Activated CD4-positive, alpha-beta T cell treated with anti-CD3 and anti-CD28 coated beads, Interleukin-2, amount 50 U/mL, for 16 hours (primary cell): Measurements from ENCODE around the gene SLC24A4.

Source experiments
- DNase-seq: peaks from one replicate; pipeline ENCODE4 v3.0.0-alpha.2; 2020

Gene SLC24A4

DNA sequence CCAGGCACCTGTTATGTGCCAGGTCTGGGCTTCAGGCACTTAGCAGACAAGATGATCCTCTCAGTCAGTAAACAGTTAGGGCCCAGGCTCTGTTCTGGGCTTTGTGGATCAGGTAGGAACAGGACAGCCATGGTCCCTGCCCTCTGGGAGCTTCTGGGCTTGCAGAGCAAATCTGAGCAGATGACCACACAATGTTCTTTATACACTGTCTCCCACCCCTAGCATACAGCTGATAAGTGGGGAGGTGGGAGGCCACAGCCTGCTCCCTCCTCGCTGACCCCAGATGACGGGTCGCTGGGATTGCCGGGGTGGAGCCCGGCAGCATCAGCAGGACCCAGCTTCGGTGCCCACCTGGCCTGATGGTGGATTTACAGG is 137.6 kb downstream of the SLC24A4 start:
- DNase-seq, result no peak

DNA sequence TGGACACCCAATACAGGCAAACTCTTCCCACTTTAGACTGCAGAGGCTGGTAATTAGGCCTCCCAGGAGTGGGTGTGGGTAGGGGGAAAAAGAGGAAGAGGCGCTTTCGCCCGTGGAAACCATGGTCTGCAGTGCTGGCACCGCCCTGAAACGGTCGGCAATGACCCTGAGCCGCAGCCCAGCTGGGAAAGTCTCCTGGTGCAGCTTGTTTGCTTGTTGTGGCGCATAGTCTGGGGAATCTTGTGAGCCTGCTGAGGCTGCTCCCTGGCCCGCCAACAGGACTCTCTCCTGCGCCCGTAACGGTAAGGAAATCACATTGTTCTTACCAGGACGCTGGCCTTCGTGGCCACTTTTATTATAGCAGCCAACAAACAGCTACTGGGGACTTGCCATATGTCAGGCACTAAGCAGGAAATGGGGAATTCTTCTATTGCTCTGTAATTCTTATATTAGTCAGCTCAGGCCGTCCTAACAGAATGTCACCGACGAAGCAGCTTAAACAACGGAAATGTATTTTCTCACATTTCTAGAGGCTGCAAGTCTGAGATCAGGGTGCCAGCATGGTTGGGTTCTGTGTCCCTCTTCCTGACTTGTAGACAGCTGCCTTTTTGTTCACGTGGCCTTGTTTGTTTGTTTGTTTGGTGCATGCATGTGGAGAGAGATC is 138.1 kb downstream of the SLC24A4 start:
- peak; percentile 64 for DNase-seq

DNA sequence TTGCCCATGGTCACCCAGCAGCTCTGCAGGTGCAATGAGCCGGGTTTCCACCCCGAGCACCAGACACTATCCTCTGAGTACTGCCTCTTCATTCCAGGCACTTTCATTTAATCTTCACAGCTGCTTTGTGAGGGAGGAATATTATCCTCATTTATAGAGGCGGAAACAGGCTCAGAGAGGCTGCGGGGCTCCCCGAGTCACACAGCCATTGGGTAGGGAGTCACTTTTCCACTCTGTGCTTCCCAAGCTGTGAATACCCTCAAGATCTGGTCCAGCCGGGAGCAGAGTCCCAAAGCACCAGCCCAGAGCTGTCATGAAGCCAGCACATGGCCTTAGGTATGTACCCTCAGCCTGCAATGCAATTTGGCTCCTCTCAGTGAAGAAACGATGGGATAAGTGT is 138.9 kb downstream of the SLC24A4 start:
- DNase-seq, result no peak

DNA sequence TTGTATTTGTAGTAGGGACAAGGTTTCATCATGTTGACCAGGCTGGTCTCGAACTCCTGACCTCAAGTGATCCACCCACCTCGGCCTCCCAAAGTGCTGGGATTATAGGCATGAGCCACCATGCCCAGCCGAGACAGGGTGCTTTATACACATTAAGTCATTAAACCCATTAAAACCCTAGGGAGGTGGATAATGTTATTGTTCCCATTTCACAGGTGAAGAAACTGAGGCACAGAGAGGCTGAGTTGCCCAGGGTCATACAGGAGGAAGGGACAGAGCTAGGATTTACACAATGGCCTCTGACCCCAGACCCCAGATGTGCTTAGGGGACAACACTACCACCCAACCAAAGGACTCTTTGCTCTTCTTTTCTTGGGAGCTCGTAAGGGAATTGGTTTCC is 139.6 kb downstream of the SLC24A4 start:
- DNase-seq, result no peak

DNA sequence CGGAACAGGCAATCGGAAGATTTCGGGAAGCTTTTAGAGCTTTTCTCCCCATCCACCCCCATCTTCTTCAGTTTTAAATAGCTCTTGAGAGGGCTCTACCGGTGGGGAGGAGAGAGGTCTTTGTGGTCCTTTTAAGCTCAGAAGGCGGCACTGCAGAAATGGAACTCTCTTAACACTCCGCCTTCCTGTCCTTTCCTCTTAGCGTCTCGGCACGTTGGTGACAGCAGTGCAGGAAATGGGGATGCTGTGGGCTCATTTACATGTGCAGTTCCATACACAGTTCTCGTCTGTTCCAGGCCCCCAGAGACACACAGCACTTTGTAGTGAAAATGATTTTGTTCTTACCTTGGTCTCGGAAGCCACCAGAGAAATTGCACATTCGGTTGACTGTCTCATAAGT is 140.2 kb downstream of the SLC24A4 start:
- DNase-seq, result no peak

DNA sequence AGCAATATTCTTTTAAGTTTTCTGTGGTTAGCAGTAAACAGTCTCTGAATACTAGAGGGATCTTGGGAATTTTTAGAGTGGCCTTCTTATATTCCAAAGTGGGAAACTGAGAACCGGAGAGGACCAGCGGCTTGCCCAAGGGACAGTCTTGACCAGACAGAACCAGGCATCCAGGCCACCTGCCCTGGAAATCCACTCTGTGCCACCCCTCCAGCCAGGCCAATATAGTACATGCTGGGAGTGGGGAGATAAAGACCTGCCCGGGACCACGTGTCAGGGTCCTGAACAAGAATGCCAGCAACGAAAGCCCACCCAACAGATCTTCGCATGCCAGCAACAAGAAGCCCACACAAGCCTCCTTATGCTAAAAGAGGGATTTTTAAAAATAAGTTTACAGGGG is 141.2 kb downstream of the SLC24A4 start:
- no peak for DNase-seq

DNA sequence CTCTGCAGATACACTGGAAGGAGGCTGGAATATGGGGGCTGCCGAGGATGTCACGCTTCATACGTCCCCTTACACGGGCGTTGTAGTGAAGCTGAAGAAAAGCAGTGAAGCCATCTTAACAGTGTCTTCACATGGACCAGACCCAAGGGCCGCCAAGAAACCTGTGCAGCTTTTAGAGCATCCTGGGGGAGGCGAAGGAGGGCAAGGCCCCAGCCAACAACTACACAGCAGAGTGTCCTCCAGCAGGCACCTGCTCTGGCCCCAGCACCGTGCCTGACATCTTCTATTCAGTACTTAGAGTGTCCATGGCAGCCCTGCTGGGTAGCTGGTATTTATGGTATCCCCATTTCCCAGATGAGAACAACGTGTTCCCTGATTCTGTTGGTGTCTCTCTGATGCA is 141.8 kb downstream of the SLC24A4 start:
- no peak for DNase-seq

DNA sequence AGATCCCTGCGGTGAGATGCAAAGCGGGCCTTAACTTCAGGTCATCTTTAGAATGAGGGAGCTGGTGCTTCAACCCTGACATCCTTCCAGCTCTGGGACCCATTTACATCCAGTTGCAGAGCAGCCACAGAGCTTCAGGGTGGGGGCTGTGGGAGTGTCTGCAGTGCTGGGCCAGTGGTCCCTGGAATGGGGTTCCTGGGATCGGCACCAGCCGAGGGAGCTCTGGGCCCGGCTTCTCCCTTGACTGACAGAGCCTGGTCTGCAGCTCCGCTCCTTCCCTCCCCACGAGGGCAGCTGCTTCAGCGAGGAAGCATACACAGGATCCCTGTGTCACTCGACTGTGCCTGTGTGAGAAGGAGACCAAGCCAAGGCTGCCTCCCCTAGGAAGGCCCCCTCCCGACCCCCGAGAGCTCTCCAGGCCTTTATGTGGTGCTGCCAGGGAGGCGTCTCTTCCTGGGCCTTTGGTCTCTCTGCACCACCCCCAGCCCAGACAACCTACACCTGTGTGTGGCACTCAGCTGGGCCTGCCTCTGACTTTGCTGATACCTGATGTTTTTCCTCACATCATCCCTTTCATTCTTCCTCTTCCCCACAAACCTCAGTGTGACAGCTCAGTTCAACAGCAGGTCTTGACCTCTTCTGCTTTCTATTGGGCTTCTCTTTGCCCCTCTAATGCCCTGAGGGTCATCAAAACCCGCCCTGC is 142.5 kb downstream of the SLC24A4 start:
- no peak for DNase-seq

DNA sequence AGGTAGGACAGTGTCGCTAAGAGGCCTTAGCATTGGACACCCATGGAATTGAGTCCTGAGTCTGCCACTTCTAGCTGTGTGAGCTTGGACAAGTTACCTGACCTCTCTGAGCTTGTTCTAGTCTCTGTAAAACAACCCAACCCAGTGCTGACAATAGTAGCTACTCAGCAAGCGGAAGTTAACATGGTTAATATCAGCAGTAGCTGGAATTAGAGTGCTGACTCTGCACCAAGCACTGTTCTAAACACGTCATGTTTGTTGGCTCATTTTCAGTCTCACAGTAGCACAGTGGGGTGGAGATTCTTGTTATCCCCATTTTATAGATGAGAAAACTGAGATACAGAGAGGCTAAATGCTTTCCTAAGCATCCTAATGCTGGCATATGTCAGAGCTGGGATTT is 143.1 kb downstream of the SLC24A4 start:
- no peak for DNase-seq

DNA sequence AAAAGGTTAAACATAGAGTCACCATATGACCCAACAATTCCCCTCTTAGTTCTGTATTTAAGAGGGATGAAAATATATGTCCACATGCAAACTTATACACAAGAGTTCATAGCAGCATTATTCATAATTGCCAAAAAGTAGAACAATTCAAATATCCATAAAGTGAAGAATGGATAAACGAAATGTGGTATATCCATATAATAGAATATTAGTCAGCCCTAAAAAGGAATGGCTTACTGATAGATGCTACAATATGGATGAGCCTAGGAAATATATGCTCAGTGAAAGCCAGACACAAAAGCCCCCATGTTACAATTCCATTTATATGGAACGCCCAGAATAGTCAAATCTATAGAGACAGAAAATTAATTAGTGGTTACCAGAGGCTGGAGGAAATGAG is 146.6 kb downstream of the SLC24A4 start:
- no peak for DNase-seq

DNA sequence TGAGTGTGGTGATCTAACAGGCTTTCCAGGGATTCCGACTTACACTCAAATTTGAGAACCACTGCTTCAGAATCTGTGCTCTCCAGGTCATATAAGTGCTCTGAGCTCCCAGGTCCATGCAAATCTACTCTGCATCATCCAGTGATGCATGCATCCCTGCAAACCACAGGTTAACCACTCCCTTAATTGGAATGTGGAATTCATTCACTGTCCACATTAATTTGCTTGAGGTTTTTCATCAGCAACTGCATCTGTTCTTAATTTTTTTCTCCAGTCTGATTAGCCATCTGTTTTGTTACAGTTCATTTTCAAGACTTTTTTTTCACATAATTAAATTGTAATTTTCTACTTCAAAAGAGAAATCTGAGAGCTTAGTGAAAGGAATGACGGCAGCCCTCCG is 147.2 kb downstream of the SLC24A4 start:
- no peak for DNase-seq

DNA sequence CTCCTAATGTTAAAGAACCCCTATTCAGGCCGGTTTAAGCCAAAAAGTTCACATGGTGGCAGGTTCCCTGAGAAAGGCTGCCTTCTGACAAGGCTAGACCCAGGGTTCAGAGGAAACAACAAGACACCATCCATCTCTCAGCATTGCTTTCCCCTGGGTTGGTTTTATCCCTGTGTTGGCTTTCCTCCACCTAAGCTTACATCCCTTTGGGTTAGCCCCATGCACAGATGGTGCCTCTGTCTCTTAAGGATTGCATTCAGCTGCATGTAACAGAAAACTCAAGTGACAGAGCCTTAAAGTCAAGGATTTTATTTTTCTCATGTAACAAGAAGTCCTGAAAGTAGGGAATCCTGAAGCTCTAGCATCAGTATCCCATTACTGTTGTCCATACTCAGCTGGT is 147.8 kb downstream of the SLC24A4 start:
- no peak for DNase-seq

DNA sequence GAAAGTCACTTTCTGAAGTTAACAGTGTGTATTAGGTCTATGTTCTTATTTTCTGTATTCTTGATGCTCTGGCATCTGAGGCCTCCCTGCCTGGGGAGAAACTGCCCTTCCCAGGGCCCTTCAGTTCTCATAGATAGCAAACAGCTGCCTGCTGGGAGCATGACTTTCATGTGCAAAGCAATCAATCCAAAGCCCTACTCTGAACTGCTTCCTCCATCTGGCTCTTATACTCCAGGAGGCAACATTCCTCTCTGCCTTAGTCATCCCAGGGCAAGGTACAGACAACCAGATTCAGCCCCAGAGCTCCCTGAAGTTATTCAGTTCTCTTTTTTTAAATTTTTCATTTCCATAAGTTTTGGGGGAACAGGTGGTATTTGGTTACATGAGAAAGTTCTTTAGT is 149.0 kb downstream of the SLC24A4 start:
- no peak for DNase-seq

DNA sequence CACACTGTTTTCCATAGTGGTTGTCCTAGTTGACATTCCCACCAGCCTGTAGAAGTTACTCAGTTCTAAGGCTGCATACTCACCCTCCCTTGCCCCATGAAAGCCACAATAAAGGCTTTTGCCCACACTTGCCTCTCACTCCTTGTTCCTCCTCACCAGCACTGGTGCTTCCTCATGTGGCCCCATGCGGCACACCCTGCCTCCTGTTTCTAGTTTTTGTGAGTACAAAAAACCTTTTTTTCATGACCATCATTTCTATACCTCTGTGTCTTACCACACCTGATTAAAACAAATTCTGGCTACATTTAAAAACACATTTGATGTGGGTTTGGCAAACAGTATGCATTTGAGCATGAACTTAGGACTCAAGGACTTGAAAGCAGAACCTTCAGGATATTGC is 149.9 kb downstream of the SLC24A4 start:
- no peak for DNase-seq

DNA sequence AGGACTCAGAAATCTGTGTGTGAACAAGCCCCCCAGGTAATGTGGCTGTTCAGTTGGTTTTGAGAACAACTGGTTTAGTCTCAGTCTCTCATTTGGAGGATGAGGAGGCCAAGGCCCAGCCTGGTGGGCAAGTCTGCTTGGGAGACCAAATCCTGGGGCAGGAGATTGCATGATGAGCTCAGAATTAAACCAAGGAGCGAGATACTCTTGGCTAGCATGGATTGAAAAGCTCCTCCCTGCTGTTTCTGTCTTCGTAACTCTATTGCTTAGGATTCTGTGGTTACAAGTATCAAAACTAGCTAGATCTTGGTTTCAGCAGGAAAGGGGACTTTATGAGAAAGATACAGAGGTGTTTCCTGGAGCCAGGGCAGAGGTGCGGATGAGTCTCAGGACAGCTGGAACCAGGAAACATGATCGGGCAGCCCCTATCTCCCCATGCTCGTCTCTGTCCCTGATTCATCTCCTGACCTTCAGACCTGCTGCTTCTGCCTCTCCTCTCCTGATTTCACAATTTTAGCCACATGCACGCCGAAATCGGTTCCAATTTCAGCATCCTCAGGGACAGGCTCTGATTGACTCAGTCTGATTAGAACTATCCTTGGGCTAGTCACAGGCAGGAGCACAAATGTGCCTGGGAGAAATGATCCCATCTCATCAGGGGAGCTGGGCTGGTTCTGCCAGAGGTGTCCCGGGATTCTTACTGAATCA is 150.4 kb downstream of the SLC24A4 start:
- DNase-seq, result no peak

DNA sequence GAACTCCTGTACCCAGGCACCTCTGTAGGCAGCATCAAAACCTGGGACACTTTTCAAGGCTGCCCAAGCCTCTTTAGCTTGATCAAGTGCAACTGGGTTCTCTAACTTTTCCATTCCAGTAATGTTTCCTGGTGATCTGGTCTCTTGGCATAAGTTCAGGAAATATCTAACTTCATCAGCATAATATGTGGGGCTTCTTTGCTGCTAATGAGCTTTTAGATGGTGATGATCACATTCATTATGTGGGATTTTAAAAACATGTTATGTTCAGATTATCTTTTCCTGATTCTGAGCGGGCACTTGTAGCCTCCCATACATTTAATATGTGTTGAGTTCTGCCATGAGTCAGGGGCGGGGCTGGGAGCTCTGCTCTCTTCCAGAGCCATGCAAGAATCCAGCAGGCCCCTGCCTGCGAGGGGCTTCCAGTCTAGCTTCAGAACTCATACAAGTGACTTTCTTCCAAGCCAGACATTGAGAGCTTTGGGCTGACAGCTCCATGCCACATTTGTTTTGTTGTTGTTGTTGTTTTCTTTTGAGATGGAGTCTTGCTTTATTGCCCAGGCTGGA is 151.1 kb downstream of the SLC24A4 start:
- no peak for DNase-seq

DNA sequence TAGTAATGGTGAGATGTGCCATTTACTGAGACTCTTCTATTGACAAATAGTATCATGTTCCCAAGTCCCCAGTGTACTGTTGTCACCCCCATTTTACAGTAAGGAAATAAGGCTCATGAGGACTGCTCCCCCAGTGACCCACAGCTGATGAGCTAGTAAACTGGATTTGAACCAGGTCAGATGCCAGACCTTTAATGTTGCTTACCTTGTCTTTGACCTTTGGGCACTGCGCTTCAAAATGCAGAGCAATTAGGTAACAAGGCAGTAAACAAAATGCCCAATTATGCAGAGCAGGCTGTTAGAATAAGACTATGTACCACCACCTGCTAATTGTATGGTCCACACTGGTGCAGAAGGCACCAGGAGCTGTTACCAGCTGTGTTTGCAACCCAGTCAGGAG is 152.1 kb downstream of the SLC24A4 start:
- no peak for DNase-seq

DNA sequence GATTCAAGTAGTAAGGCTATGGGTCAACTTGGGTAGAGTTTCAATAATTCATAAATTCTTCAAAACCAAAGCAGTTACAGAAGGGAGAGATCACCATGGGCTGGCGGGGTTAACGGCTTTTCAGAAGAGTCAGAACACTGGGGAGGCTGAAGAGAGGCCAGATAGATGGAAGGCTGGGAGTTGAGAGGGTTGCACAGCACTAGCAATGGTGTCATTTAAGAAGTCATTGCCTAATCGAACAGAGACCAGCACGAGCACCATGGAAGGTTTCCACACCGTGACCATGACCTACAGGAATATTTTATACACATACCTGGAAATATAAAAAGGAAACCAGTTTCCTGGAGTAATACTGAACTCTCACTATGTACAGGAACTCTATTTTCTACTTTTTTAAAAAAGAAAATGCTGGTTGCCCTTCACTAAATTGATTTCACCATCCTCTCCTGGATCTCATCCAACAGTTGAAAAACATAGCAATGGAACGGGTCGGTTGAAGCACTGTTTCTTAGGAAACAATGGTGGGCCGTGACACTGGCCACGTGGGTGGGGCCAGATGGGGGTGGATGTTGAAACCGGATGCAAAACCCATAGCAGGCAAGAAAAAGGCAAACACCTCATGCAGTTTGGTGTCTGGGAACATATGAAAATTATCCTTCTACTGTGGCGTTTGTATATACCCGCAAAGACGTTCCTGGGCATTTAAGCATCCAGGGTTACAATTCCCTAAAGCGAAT is 152.7 kb downstream of the SLC24A4 start:
- DNase-seq, result no peak

DNA sequence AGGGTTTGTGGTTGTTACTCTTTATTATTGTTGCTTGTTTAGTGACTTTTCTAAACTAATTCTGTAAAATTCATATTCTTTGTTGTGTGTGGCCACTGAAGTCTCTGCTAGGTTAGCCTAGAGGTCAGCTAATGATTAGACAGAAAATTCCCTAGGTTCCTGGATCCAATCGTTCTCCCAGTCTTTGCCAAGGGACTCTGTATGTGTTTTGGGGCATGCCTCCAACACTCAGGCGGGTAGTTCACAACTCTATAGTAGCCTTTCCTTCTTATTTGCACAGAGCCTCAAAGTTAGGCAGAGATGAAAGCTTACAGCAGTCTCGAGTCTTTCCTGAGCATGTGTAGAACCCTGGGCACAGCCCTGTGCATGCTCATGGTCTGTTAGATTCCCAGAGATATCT is 157.9 kb downstream of the SLC24A4 start:
- DNase-seq, result no peak

DNA sequence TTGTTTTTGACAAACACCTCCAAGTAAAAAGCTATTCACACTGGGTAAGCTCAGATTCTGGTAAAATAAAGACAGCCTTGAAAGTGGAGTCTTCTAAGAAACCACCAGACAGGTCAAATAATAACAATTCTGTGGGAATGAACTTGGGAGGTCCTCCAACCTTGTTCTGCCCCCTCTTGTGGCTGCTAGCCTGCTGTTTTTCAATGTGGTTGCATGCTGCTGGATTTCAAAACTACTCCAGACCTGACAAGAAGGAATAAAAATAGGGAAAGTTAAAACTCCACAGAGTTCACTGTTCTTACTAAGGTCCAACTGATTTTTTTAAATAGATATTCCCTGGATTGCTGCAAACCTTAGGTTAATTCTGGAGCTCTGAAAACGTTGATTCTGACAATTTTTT is 158.4 kb downstream of the SLC24A4 start:
- no peak for DNase-seq

DNA sequence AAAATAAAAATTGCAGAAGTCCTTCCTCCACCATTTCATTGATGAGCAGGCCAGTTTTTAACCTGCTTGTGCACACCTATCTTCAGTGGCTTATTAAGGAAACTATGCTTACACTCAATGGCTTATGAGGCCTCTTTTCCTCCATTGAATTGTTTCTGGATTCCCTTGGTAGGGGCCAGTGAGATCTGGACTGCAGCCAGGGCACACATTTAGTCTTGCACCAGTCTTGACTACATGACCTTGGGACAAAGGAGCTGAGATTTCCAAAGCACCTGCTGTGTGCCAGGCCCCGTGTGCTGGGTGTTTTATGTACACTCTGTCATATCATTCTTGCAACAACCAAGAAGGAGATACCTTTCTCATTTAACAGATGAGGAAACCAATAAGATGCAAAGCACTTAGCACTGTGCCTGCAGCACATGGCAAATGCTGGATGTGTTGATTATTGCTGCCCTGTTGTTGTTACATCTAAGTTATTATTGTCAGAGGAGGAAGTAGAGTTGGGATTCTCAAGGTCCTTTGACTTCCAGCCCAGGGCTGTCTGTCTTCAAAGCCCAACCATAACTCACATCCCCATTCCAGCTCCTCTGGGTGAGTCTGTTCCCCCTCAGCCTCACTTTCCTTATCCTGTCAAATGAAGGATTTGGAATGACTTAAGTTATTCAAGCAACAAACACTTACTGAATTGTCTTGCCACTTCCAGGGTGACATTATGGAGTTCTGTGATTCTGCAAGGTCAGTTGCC is 159.0 kb downstream of the SLC24A4 start:
- no peak for DNase-seq

DNA sequence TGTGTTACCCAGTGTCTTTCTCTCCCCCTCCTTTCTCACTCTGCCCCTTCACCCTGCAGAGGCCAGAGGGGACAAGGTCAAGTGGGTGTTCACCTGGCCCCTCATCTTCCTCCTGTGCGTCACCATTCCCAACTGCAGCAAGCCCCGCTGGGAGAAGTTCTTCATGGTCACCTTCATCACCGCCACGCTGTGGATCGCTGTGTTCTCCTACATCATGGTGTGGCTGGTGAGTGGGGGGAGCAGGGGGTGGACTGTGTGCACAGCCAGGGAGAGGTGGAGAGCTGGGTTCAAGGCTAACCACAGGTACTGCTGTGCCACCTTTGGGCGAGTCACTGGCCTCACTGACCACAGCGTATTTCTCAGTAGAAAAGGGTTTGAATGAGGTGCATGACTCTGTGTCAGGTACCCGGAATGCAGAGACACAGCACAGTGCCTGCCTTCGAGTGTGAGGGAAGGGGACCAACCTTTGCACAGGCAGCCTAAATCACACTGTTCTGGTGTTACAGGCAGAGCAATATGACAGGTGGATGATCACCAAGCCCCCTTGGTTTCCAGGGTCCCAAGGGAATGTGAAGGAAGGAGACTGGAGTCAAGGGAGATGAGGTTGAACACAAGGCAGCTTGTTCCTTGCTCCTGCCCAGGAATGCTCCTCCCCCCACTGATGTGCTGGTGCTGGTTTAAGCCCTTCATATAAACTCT is 159.8 kb downstream of the SLC24A4 start:
- no peak for DNase-seq
